Sigmoid colon (tissue), 7 donors: ENCODE results near the gene ANKRD31. TPM values are rescaled to one million over a fixed set of nuclear protein-coding genes. Genes with fewer than 3 reads are reported as not detected.

Experiments
- DNase-seq: peaks from one replicate; pipeline ENCODE4 v3.0.0-alpha.2; 2019
- H3K27ac ChIP-seq, 4 donors: fragments of 200-600 bp; sonication (generic); one replicate each; pipeline ENCODE4 v1.5.1; 2016 to 2019; ENCODE audit warnings: mild to moderate bottlenecking in 1 of 4
- H3K27me3 ChIP-seq, 3 donors: fragments of 200-600 bp; sonication (generic); one replicate each; pipeline ENCODE4 v1.5.1; 2019; ENCODE audit warnings: mild to moderate bottlenecking in 1 of 3
- H3K36me3 ChIP-seq, 4 donors: fragments of 200-600 bp; sonication (generic); one replicate each; pipeline ENCODE4 v1.5.1; 2016 to 2019
- H3K4me1 ChIP-seq, 4 donors: fragments of 200-600 bp; sonication (generic); one replicate each; pipeline ENCODE4 v1.5.1; 2017 to 2019
- H3K4me3 ChIP-seq, 4 donors: fragments of 200-600 bp; sonication (generic); one replicate each; pipeline ENCODE4 v1.5.1; 2017 to 2019; ENCODE audit warnings: mild to moderate bottlenecking in 2 of 4, moderate library complexity in 1 of 4
- H3K9me3 ChIP-seq, 4 donors: fragments of 200-600 bp in 3 of 4; sonication (generic) in 3 of 4; one replicate each; pipeline versions ENCODE4 v1.5.1 to v1.6.1; 2013 to 2019
- EP300 ChIP-seq, 4 donors: sonication (generic); formaldehyde crosslinking; IDR thresholded peaks; one replicate each; pipeline ENCODE4 v1.6.1; 2017; ENCODE audit warnings: antibody characterized with exemption in 4 of 4
- POLR2A ChIP-seq, 2 donors: fragments of 450-650 bp; IDR thresholded peaks; one replicate each; pipeline ENCODE4 v1.6.1; 2016; ENCODE audit warnings: antibody characterized with exemption in 2 of 2, mild to moderate bottlenecking in 2 of 2, moderate library complexity in 2 of 2
- POLR2AphosphoS5 ChIP-seq, 4 donors: sonication (generic); formaldehyde crosslinking; IDR thresholded peaks; one replicate each; pipeline ENCODE4 v1.6.1; 2017; ENCODE audit warnings: antibody characterized with exemption in 4 of 4
- WGBS, 2 donors: extraction: QIAGEN DNeasy Blood & Tissue Kit; methylation state at CpG; one replicate each; pipeline ENCODE4 v1.1.7; 2013; 5-methylcytosine and 5-hydroxymethylcytosine counted together
- intact Hi-C: fragments of 100-400 bp; cut with DNase I; formaldehyde crosslinking; loops from one replicate; pipeline ENCODE4 v1.15.1; 2023
- polyA plus RNA-seq, 3 donors: library from polyadenylated mRNA; stranded (reverse); fragments of 200-250 nt; gene quantifications; one replicate each; pipeline ENCODE4 v1.2.3, GENCODE V29; 2013
- total RNA-seq, 4 donors: library from RNA; depleted of rRNA; stranded (reverse); fragments of >200 nt; gene quantifications; one replicate each; pipeline ENCODE4 v1.1.0, GENCODE V29; 2016
- TF ChIP-seq, protein P1 (sequence below), 4 experiments: fragments of 450-650 bp in 3 of 4; fragments of 200-600 bp in 1 of 4; IDR thresholded peaks; one replicate each; pipeline ENCODE4 v1.5.1; 2016 to 2019; ENCODE audit warnings: antibody characterized with exemption in 4 of 4, mild to moderate bottlenecking in 3 of 4, moderate library complexity in 2 of 4
- donor health status: healthy with polysubstance abuse.
- donor health status: Bipolar disorder and iron deficiency.
- donor health status: healthy.

Gene ANKRD31
- total and polyA plus RNA-seq, 7 donors = under 0.01 to 0.33 (median 0.15) TPM; not detected in 3

DNA sequence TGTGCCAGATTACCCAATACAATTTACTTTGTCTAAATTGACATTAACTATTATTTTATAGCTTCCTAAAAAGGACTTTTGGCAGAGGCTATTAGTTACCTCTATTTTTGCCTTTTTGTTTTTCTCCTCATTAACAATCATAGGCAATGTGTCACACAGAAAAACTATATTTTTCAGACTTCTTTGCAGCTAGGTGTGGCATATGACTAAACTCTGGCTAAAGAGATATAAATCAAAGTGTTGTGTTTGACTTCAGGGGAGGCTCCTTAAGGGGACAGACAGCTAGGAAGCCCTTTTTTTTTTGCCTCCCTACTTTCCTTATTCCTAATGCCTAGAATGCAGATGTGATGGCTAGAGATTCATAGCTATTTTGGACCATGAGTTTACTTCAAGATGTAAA lies 164.6 kb downstream of the ANKRD31 start:
- Histone ChIP-seq H3K27ac (no peak overlapping the region), H3K9me3 (no peaks in the 10 kb centered on the region), H3K27me3 (no peaks in the 10 kb centered on the region), H3K4me1 (no peaks in the 10 kb centered on the region), H3K36me3 (no peaks in the 10 kb centered on the region), H3K4me3 (no peak overlapping the region)
- TF ChIP-seq, protein P1, sequence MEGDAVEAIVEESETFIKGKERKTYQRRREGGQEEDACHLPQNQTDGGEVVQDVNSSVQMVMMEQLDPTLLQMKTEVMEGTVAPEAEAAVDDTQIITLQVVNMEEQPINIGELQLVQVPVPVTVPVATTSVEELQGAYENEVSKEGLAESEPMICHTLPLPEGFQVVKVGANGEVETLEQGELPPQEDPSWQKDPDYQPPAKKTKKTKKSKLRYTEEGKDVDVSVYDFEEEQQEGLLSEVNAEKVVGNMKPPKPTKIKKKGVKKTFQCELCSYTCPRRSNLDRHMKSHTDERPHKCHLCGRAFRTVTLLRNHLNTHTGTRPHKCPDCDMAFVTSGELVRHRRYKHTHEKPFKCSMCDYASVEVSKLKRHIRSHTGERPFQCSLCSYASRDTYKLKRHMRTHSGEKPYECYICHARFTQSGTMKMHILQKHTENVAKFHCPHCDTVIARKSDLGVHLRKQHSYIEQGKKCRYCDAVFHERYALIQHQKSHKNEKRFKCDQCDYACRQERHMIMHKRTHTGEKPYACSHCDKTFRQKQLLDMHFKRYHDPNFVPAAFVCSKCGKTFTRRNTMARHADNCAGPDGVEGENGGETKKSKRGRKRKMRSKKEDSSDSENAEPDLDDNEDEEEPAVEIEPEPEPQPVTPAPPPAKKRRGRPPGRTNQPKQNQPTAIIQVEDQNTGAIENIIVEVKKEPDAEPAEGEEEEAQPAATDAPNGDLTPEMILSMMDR (IDR thresholded peaks at IDR 0.05) = no peak
- no peak for TF ChIP-seq POLR2AphosphoS5 (IDR thresholded peaks at IDR 0.05)
- TF ChIP-seq EP300 (IDR thresholded peaks at IDR 0.05) = no peak
- no peak for TF ChIP-seq POLR2A (IDR thresholded peaks at IDR 0.05)
- intact Hi-C loops = no loop called here
- DNase-seq = no peak

DNA sequence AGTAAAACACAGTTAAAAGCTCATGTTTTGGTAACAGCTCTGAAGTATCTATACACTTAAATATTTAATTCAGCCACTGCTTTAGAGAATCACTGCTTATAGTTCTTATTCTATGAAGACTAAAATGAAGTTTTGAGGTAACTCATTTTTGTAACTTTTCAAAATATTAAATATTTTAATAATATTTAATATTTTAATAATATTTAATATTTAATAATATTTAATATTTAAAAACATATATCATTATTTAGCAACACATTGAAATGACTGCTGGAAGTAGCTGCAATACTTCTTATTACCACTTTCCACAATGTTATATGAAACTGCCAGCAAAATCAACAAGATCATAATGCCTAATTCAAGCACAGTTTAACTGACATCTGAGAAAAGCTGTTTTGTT lies 165.6 kb downstream of the ANKRD31 start:
- Histone ChIP-seq H3K9me3 (no peaks in the 10 kb centered on the region), H3K27me3 (no peaks in the 10 kb centered on the region), H3K36me3 (no peaks in the 10 kb centered on the region), H3K27ac (no peak overlapping the region), H3K4me3 (no peak overlapping the region), H3K4me1 (no peaks in the 10 kb centered on the region)
- DNase-seq = no peak
- TF ChIP-seq EP300 (IDR thresholded peaks at IDR 0.05) = no peak
- TF ChIP-seq, protein P1 (IDR thresholded peaks at IDR 0.05) = no peak
- no peak for TF ChIP-seq POLR2A (IDR thresholded peaks at IDR 0.05)
- TF ChIP-seq POLR2AphosphoS5 (IDR thresholded peaks at IDR 0.05) = no peak
- intact Hi-C loops = no loop called here

DNA sequence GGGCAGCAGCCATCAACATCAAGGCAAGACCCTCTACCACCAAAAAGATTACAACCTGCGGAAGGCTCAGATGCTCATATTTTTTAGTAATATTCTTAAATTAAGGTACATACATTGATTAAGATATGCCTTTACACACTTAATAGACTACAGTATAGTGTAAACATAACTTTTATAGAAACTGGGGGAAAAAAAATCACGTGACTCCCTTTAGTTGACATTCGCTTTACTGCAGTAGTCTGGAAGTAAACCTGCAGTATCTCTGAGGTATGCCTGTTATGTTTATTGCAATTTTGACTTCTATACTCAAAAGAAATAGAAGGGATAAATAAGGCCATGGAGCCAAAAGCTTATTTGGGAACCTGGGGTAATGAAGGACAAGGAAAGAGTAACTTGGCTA lies 169.2 kb downstream of the ANKRD31 start:
- intact Hi-C loops = no loop called here
- 86 to 91% methylated on average over 3 of the region's 3 CpGs for WGBS, 2 donors
- DNase-seq = no peak

DNA sequence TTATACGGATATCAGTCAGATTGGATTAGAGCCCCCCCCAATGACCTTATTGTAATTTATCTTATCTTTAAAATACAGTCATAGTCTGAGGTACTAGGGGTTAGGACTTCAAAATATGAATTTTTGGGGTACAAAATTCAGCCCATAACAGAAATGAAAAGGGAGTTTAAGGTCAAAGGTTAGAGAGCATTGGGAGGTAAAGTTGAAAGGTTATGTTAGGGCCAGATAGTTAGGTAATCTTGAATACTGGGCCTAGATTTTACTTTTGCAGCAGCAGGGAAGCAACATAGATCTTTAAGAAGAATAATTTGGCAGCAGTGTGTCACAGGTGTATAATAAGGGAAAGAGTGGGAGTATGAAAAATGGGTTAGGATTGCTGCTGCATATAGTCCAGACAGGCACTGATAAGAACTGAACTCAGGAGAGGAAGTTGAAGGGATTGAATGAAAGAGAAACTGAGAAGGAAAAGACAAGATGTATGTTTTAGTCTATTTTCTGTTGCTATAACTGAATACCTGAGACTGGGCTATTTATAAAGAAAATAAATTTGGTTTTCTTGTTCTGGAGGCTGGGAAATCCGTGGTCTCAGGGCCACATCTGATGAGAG lies 173.7 kb downstream of the ANKRD31 start:
- WGBS, 2 donors = 85 to 91% methylated on average over 2 of the region's 2 CpGs
- Histone ChIP-seq H3K27me3 (no peaks in the 10 kb centered on the region), H3K36me3 (no peaks in the 10 kb centered on the region), H3K4me3 (no peak overlapping the region), H3K27ac (no peak overlapping the region), H3K4me1 (no peaks in the 10 kb centered on the region), H3K9me3 (no peaks in the 10 kb centered on the region)
- TF ChIP-seq, protein P1 (IDR thresholded peaks at IDR 0.05) = no peak
- TF ChIP-seq EP300 (IDR thresholded peaks at IDR 0.05) = no peak
- TF ChIP-seq POLR2A (IDR thresholded peaks at IDR 0.05) = no peak
- intact Hi-C loops = no loop called here
- no peak for DNase-seq

More for the DNA sequence above, 169.2 kb downstream of the ANKRD31 start:
- TF ChIP-seq EP300 (IDR thresholded peaks at IDR 0.05) = no peak
- TF ChIP-seq POLR2A (IDR thresholded peaks at IDR 0.05) = no peak
- TF ChIP-seq, protein P1 (IDR thresholded peaks at IDR 0.05) = no peak
- TF ChIP-seq POLR2AphosphoS5 (IDR thresholded peaks at IDR 0.05) = no peak
- Histone ChIP-seq H3K4me3 (no peak overlapping the region), H3K4me1 (no peaks in the 10 kb centered on the region), H3K36me3 (no peaks in the 10 kb centered on the region), H3K27me3 (no peaks in the 10 kb centered on the region), H3K27ac (no peak overlapping the region), H3K9me3 (no peaks in the 10 kb centered on the region)
